GM12891 (cell line): ENCODE measurements around the gene ADRA1B.
"Not testable (repeated sequence)": the region's sequence is repeated elsewhere in the genome, so short reads cannot be mapped to it uniquely, and the experiment has no call there.

Experiments
- DNase-seq: peaks from one replicate; pipeline ENCODE4 v3.0.0; 2011; ENCODE audit warnings: low spot score; ENCODE audit not compliant: insufficient read length
- FAIRE-seq: peaks from 2 replicates; lab custom pipeline; 2011; peaks lifted over from hg19 to GRCh38; lab: Jason Lieb, UNC
- PAX5 ChIP-seq: IDR thresholded peaks from 2 replicates; pipeline ENCODE4 v1.6.1; 2011; ENCODE audit warnings: low read length, moderate library complexity, mild to moderate bottlenecking; ENCODE audit not compliant: insufficient read depth, severe bottlenecking
- POLR2A ChIP-seq: IDR thresholded peaks from 2 replicates; pipeline ENCODE4 v1.6.1; 2011; ENCODE audit warnings: low read depth, low read length, control low read depth
- POLR2AphosphoS5 ChIP-seq: IDR thresholded peaks from 2 replicates; pipeline ENCODE4 v1.6.1; 2011; ENCODE audit warnings: low read depth, low read length, control low read depth
- POU2F2 ChIP-seq: IDR thresholded peaks from 2 replicates; pipeline ENCODE4 v1.6.1; 2011; ENCODE audit warnings: low read depth, mild to moderate bottlenecking, control low read depth, low read length, moderate library complexity
- SPI1 ChIP-seq: IDR thresholded peaks from 2 replicates; pipeline ENCODE4 v1.6.1; 2011; ENCODE audit warnings: low read depth, low read length, control low read depth
- TAF1 ChIP-seq: IDR thresholded peaks from 2 replicates; pipeline ENCODE4 v1.6.1; 2011; ENCODE audit warnings: low read depth, low read length, control low read depth

ADRA1B gene

GRCh38 chr5:159963935-159964334, 47.7 kb downstream of the ADRA1B start:
- no peak for FAIRE-seq
- no peak for DNase-seq
- TF ChIP-seq TAF1, result no peak
- no peak for TF ChIP-seq POLR2AphosphoS5
- no peak for TF ChIP-seq SPI1

- FAIRE-seq (peak; percentile 41), DNase-seq (no peak)
- no peak for TF ChIP-seq SPI1
- TF ChIP-seq POLR2A, result no peak
- no peak for TF ChIP-seq POLR2AphosphoS5
- TF ChIP-seq POU2F2, result no peak
- TF ChIP-seq TAF1, result no peak
- TF ChIP-seq PAX5, result no peak
These were observed 49.0 kb downstream of the ADRA1B start for GRCh38 chr5:159965031-159965837.

- not testable (repeated sequence) for DNase-seq, FAIRE-seq
These were observed 49.5 kb downstream of the ADRA1B start for GRCh38 chr5:159965838-159966128.

GRCh38 chr5:159969966-159970365, 53.7 kb downstream of the ADRA1B start:
- FAIRE-seq (no peak), DNase-seq (no peak)
- TF ChIP-seq POLR2A, result no peak
- TF ChIP-seq TAF1, result no peak
- no peak for TF ChIP-seq PAX5
- no peak for TF ChIP-seq POLR2AphosphoS5
- TF ChIP-seq POU2F2, result no peak
- no peak for TF ChIP-seq SPI1

GRCh38 chr5:159971038-159971437, 54.8 kb downstream of the ADRA1B start:
- no peak for TF ChIP-seq SPI1
- no peak for TF ChIP-seq POU2F2
- no peak for TF ChIP-seq POLR2AphosphoS5
- TF ChIP-seq PAX5, result no peak
- no peak for TF ChIP-seq TAF1
- no peak for TF ChIP-seq POLR2A
- FAIRE-seq, result no peak
- DNase-seq, result no peak

- DNase-seq, result no peak
- TF ChIP-seq POLR2AphosphoS5 (no peak), POU2F2 (no peak), SPI1 (no peak), POLR2A (no peak), TAF1 (no peak), PAX5 (no peak)
- no peak for FAIRE-seq
These were observed 55.2 kb downstream of the ADRA1B start for GRCh38 chr5:159971514-159971913.

GRCh38 chr5:159971931-159972461, 55.7 kb downstream of the ADRA1B start:
- FAIRE-seq (no peak), DNase-seq (no peak)
- TF ChIP-seq SPI1 (no peak), POLR2AphosphoS5 (no peak), POU2F2 (no peak), POLR2A (no peak), TAF1 (no peak), PAX5 (no peak)

GRCh38 chr5:159972538-159973362, 56.5 kb downstream of the ADRA1B start:
- DNase-seq (no peak), FAIRE-seq (no peak)
- no peak for TF ChIP-seq SPI1
- TF ChIP-seq PAX5, result no peak
- TF ChIP-seq POU2F2, result no peak
- no peak for TF ChIP-seq POLR2A
- no peak for TF ChIP-seq TAF1
- TF ChIP-seq POLR2AphosphoS5, result no peak

- DNase-seq (no peak), FAIRE-seq (no peak)
- no peak for TF ChIP-seq SPI1
These were observed 59.3 kb downstream of the ADRA1B start for GRCh38 chr5:159975462-159976019.

GRCh38 chr5:159976921-159977320, 60.6 kb downstream of the ADRA1B start:
- DNase-seq (no peak), FAIRE-seq (no peak)
- TF ChIP-seq SPI1 (no peak), PAX5 (no peak), POLR2A (no peak), TAF1 (no peak), POU2F2 (no peak), POLR2AphosphoS5 (no peak)
